GM12801 (cell line): Measurements from ENCODE around the gene IPO8.

ENCODE experiments used
- CTCF ChIP-seq: IDR thresholded peaks from one replicate; pipeline ENCODE4 v1.5.1; 2011; ENCODE audit warnings: control low read depth; ENCODE audit not compliant: insufficient read length; ENCODE audit errors: extremely low read depth

The IPO8 gene

GRCh38 chr12:30698346-30698745, 2.7 kb upstream of the IPO8 start:
- TF ChIP-seq CTCF, result no peak

GRCh38 chr12:30696943-30697342, 1.3 kb upstream of the IPO8 start:
- TF ChIP-seq CTCF, result no peak

GRCh38 chr12:30696486-30696885, 817 bp upstream of the IPO8 start:
- TF ChIP-seq CTCF, result no peak

DNA sequence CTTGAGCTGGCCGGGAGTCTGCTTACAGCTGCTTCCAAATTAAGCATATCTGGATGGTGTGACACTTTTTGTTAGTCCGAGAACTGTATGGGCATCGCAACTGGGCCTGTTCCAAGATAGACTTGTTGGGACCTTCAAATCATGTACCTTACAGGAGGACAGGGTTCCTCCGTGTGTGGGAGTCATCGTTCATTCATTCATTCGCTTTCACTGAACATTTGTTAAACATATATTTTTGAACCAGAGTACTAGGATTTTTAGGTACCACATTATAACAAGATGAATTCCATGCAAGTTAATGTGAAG, 387 bp upstream of the IPO8 start:
- TF ChIP-seq CTCF, result no peak

- no peak for TF ChIP-seq CTCF
These were observed 1.1 kb downstream of the IPO8 start for GRCh38 chr12:30694412-30695198.

DNA sequence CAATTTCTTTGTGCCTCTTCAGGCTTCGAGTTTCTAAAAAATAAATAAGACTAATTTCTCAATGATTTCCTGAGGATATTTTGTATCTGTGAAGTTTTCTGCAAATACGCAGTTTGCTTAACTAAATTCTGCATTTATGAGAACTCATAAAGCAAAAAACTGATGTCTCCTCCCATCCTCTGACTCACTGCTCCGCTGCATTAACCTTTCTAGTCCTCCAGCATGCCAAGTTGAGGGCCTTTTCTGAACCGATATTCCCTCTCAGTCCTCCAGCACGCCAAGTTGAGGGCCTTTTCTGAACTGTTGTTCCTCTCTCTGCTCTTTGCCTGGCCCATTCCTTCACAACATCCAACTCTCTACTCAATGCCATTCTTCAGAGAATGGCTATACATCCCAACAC, 3.2 kb downstream of the IPO8 start:
- TF ChIP-seq CTCF, result no peak

GRCh38 chr12:30691122-30691879, 4.4 kb downstream of the IPO8 start:
- no peak for TF ChIP-seq CTCF
